Stomach (tissue), 9 donors: Measurements from ENCODE around the gene JAG2. TPM values are rescaled to one million over a fixed set of nuclear protein-coding genes. Genes with fewer than 3 reads are reported as not detected.

Experiments used
- DNase-seq, 2 donors: peaks; one replicate each; pipeline versions ENCODE4 v3.0.0 to v3.0.0-alpha.2; 2013 to 2019
- H3K27ac ChIP-seq, 5 donors: fragments of 200-600 bp in 4 of 5; sonication (generic) in 4 of 5; one replicate each; pipeline ENCODE4 v1.5.1; 2013 to 2019; ENCODE audit warnings: mild to moderate bottlenecking in 1 of 5, moderate library complexity in 1 of 5
- H3K27me3 ChIP-seq, 3 donors: fragments of 200-600 bp; sonication (generic); one replicate each; pipeline ENCODE4 v1.5.1; 2017 to 2019; ENCODE audit warnings: mixed run types in 1 of 3
- H3K36me3 ChIP-seq, 4 donors: fragments of 200-600 bp; sonication (generic); 1 replicate in 3 of 4; 2 replicates in 1 of 4; pipeline ENCODE4 v1.5.1; 2016 to 2019
- H3K4me1 ChIP-seq, 4 donors: fragments of 200-600 bp; sonication (generic); one replicate each; pipeline ENCODE4 v1.5.1; 2016 to 2019
- H3K4me3 ChIP-seq, 4 donors: fragments of 200-600 bp; sonication (generic) in 3 of 4; one replicate each; pipeline ENCODE4 v1.5.1; 2016 to 2019; ENCODE audit warnings: mild to moderate bottlenecking in 1 of 4
- H3K9me3 ChIP-seq, 4 donors: fragments of 200-600 bp; sonication (generic); one replicate each; pipeline ENCODE4 v1.5.1; 2016 to 2019
- EP300 ChIP-seq: sonication (generic); formaldehyde crosslinking; IDR thresholded peaks from one replicate; pipeline ENCODE4 v1.6.1; 2017; ENCODE audit warnings: antibody characterized with exemption
- POLR2A ChIP-seq, 4 donors: fragments of 450-650 bp; IDR thresholded peaks; one replicate each; pipeline ENCODE4 v1.6.1; 2016; ENCODE audit warnings: antibody characterized with exemption in 4 of 4, control low read depth in 2 of 4, mild to moderate bottlenecking in 1 of 4, moderate library complexity in 1 of 4
- POLR2AphosphoS5 ChIP-seq, 3 donors: sonication (generic); formaldehyde crosslinking; IDR thresholded peaks; one replicate each; pipeline ENCODE4 v1.6.1; 2016; ENCODE audit warnings: antibody characterized with exemption in 3 of 3
- WGBS, 5 donors: extraction: QIAGEN DNeasy Blood & Tissue Kit in 3 of 5; methylation state at CpG; one replicate each; pipeline versions ENCODE4 v1.1.5 to v1.1.7; 2013 to 2018; 5-methylcytosine and 5-hydroxymethylcytosine counted together
- intact Hi-C: fragments of 100-400 bp; cut with DNase I; formaldehyde crosslinking; loops from one replicate; pipeline ENCODE4 v1.15.1; 2023; ENCODE audit warnings: low total_unique reads
- polyA plus RNA-seq, 3 donors: library from polyadenylated mRNA; stranded (reverse); fragments of 200-250 nt; gene quantifications; one replicate each; pipeline ENCODE4 v1.2.3, GENCODE V29; 2013
- small RNA-seq, 4 donors: library from RNA; depleted of rRNA; stranded (forward); fragments of <200 nt; gene quantifications; one replicate each; pipeline ENCODE3, GENCODE V24; 2016
- total RNA-seq, 5 donors: library from RNA; depleted of rRNA; stranded (reverse); fragments of >200 nt; gene quantifications; one replicate each; pipeline versions ENCODE4 v1.1.0 to v1.2.3, GENCODE V29; 2014 to 2016
- TF ChIP-seq, protein P1 (sequence below), 7 experiments: fragments of 450-650 bp in 4 of 7; fragments of 200-600 bp in 3 of 7; sonication (generic) in 3 of 7; IDR thresholded peaks; one replicate each; pipeline ENCODE4 v1.5.1; 2016 to 2019; ENCODE audit warnings: antibody characterized with exemption in 7 of 7, control low read depth in 2 of 7, mild to moderate bottlenecking in 1 of 7
- donor health status: healthy with polysubstance abuse.
- donor health status: Bipolar disorder and iron deficiency.
- donor health status: healthy.

Gene JAG2
- total and polyA plus RNA-seq, 8 donors = 6.0 to 117 (median 15.6) TPM

DNA sequence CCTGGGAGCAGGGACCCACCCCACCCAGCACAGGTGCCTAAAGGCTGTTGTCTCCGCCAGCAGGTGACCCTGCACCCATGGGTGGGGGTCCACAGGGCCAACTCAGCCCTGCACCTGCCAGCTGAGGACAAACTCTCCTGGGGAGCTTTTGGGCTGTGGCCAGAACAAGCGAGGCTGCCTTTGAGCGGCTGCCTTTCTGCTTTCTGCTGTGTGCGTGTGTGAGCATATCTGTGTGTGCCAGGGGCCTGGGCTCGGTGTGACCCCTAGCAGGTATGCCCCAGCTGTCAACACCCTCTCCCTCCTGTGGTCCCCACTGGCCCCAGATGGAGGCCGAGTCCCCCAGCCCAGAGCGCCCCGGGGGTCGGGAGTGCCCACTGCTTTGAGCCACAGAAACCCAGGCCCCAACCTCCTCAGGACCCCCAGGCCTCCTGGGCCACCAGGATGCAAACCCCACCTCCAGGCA is 77.5 kb downstream of the JAG2 start:
- H3K27ac ChIP-seq = peak overlapping the region; percentile 85 to 95 (median 92)
- 34 to 49% (median 44%) methylated on average over 6 to 9 of the region's 9 CpGs for WGBS, 5 donors
- peak in 1 of 2 donors; percentile 55 for DNase-seq
- H3K4me3 ChIP-seq = no peak overlapping the region
- no peaks in the 10 kb centered on the region for H3K36me3 ChIP-seq
- no peaks in the 10 kb centered on the region for H3K9me3 ChIP-seq
- TF ChIP-seq POLR2AphosphoS5 (IDR thresholded peaks at IDR 0.05) (no peak), EP300 (no peak), POLR2A (IDR thresholded peaks at IDR 0.05) (no peak)
- TF ChIP-seq, protein P1, sequence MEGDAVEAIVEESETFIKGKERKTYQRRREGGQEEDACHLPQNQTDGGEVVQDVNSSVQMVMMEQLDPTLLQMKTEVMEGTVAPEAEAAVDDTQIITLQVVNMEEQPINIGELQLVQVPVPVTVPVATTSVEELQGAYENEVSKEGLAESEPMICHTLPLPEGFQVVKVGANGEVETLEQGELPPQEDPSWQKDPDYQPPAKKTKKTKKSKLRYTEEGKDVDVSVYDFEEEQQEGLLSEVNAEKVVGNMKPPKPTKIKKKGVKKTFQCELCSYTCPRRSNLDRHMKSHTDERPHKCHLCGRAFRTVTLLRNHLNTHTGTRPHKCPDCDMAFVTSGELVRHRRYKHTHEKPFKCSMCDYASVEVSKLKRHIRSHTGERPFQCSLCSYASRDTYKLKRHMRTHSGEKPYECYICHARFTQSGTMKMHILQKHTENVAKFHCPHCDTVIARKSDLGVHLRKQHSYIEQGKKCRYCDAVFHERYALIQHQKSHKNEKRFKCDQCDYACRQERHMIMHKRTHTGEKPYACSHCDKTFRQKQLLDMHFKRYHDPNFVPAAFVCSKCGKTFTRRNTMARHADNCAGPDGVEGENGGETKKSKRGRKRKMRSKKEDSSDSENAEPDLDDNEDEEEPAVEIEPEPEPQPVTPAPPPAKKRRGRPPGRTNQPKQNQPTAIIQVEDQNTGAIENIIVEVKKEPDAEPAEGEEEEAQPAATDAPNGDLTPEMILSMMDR (IDR thresholded peaks at IDR 0.05) = no peak
- peaks cover 0 to 41% (median 12%) of the 10 kb centered on the region in 3 donors for H3K27me3 ChIP-seq
- peaks cover 62 to 83% (median 77%) of the 10 kb centered on the region in 4 donors for H3K4me1 ChIP-seq
- intact Hi-C loops = no loop called here

Small RNA genes lying within 50 kb of the gene (small RNA-seq; reads per million reads assigned to genes)
- gene AL512356.2 = 0 reads per million in 4 donors
- 0 reads per million in 4 donors for gene MIR6765

Other genes starting within 250 kb of the JAG2 start
- 1 to 10 TPM in 1 of 5 donors, under 1 TPM in 1, not detected in 3; 0.14 to 2.6 TPM for gene PLD4, start 243.9 kb downstream of the JAG2 start, total RNA-seq
- gene PLD4, start 243.9 kb downstream of the JAG2 start, polyA plus RNA-seq = 1 to 10 TPM in 1 of 3 donors, under 1 TPM in 1, not detected in 1; 0.70 to 1.7 TPM
- 100 to 1,000 TPM in 1 of 5 donors, 10 to 100 TPM in 4; 11.0 to 117 (median 15.1) TPM for gene AHNAK2, start 190.4 kb downstream of the JAG2 start, total RNA-seq
- 10 to 100 TPM in 1 of 3 donors, 1 to 10 TPM in 2; 1.5 to 46.3 (median 2.1) TPM for gene AHNAK2, start 190.4 kb downstream of the JAG2 start, polyA plus RNA-seq
- 1 to 10 TPM in 4 of 5 donors, not detected in 1; 3.5 to 8.7 (median 6.7) TPM for gene CLBA1, start 183.0 kb downstream of the JAG2 start, total RNA-seq
- gene CLBA1, start 183.0 kb downstream of the JAG2 start, polyA plus RNA-seq = 10 to 100 TPM in 1 of 3 donors, 1 to 10 TPM in 2; 3.7 to 13.9 (median 4.2) TPM
- 10 to 100 TPM in 2 of 5 donors, 1 to 10 TPM in 3; 2.9 to 12.3 (median 4.5) TPM for gene CDCA4, start 147.7 kb downstream of the JAG2 start, total RNA-seq
- 1 to 10 TPM; 4.7 to 9.4 (median 8.0) TPM for gene CDCA4, start 147.7 kb downstream of the JAG2 start, polyA plus RNA-seq
- gene GPR132, start 103.3 kb downstream of the JAG2 start, total RNA-seq = 10 to 100 TPM in 1 of 5 donors, 1 to 10 TPM in 3, under 1 TPM in 1; under 0.01 to 11.1 (median 1.7) TPM
- under 1 TPM; 0.38 to 0.81 (median 0.76) TPM for gene GPR132, start 103.3 kb downstream of the JAG2 start, polyA plus RNA-seq
- 10 to 100 TPM in 4 of 5 donors, not detected in 1; 15.2 to 62.6 (median 18.4) TPM for gene NUDT14, start 12.5 kb upstream of the JAG2 start, total RNA-seq
- 10 to 100 TPM; 26.6 to 51.7 (median 30.7) TPM for gene NUDT14, start 12.5 kb upstream of the JAG2 start, polyA plus RNA-seq
- 10 to 100 TPM; 13.4 to 53.6 (median 25.2) TPM for gene BTBD6, start 79.8 kb upstream of the JAG2 start, total RNA-seq
- gene BTBD6, start 79.8 kb upstream of the JAG2 start, polyA plus RNA-seq = 10 to 100 TPM; 47.1 to 55.0 (median 50.7) TPM
- gene BRF1, start 132.2 kb upstream of the JAG2 start, total RNA-seq = 100 to 1,000 TPM in 1 of 5 donors, 10 to 100 TPM in 4; 31.5 to 141 (median 42.6) TPM
- 10 to 100 TPM in 2 of 3 donors, 1 to 10 TPM in 1; 9.2 to 19.7 (median 19.4) TPM for gene BRF1, start 132.2 kb upstream of the JAG2 start, polyA plus RNA-seq
- 100 to 1,000 TPM in 3 of 5 donors, 10 to 100 TPM in 2; 33.6 to 209 (median 114) TPM for gene PACS2, start 146.0 kb upstream of the JAG2 start, total RNA-seq
- gene PACS2, start 146.0 kb upstream of the JAG2 start, polyA plus RNA-seq = 10 to 100 TPM; 23.4 to 49.8 (median 34.7) TPM
- under 1 TPM in 1 of 5 donors, not detected in 4; 0.18 TPM for gene TEX22, start 229.8 kb upstream of the JAG2 start, total RNA-seq
- gene TEX22, start 229.8 kb upstream of the JAG2 start, polyA plus RNA-seq = under 1 TPM in 1 of 3 donors, not detected in 2; 0.35 TPM